DND-41 (cell line): Measurements from ENCODE around the gene RGS3.

Source experiments
- ATAC-seq: fragments of 200-7000 bp; cut with Tn5 transposase; 3 replicates; pipeline ENCODE4 v1.9.1; 2021; ENCODE audit warnings: low read depth; ENCODE audit not compliant: insufficient read depth
- DNase-seq: peaks from one replicate; pipeline ENCODE4 v3.0.0-alpha.2; 2020
- H2AFZ ChIP-seq: 2 replicates; pipeline ENCODE4 v1.6.0; 2012; ENCODE audit warnings: low read depth, low read length
- H3K27ac ChIP-seq: 2 replicates; pipeline ENCODE4 v1.5.1; 2012; ENCODE audit warnings: low read length, inconsistent platforms
- H3K27me3 ChIP-seq: fragments of 200-600 bp; sonication (generic); 2 replicates; pipeline ENCODE4 v1.6.0; 2012; ENCODE audit warnings: low read length, mild to moderate bottlenecking, inconsistent platforms; ENCODE audit not compliant: insufficient read depth, poor library complexity
- H3K36me3 ChIP-seq: 2 replicates; pipeline ENCODE4 v1.5.1; 2012; ENCODE audit warnings: low read length, inconsistent platforms; ENCODE audit not compliant: insufficient read depth
- H3K4me1 ChIP-seq: 2 replicates; pipeline ENCODE4 v1.5.1; 2012; ENCODE audit warnings: mild to moderate bottlenecking, low read length; ENCODE audit not compliant: insufficient read depth
- H3K4me2 ChIP-seq: 2 replicates; pipeline ENCODE4 v1.6.0; 2012; ENCODE audit warnings: mild to moderate bottlenecking, moderate library complexity, low read length, inconsistent platforms; ENCODE audit not compliant: insufficient read depth
- H3K4me3 ChIP-seq, 2 experiments: fragments of 200-600 bp in 1 of 2; shearing (Covaris generic) in 1 of 2; 2 replicates each; pipeline ENCODE4 v1.5.1; 2012 to 2016; ENCODE audit warnings: inconsistent platforms in 2 of 2, low read length in 2 of 2, mild to moderate bottlenecking in 2 of 2, low read depth in 1 of 2, moderate library complexity in 1 of 2
- H3K79me2 ChIP-seq: 2 replicates; pipeline ENCODE4 v1.6.0; 2012; ENCODE audit warnings: low read length, inconsistent platforms; ENCODE audit not compliant: insufficient read depth
- H3K9ac ChIP-seq: 2 replicates; pipeline ENCODE4 v1.6.0; 2012; ENCODE audit warnings: low read depth, mild to moderate bottlenecking, inconsistent platforms, low read length, moderate library complexity
- H3K9me3 ChIP-seq: 2 replicates; pipeline ENCODE4 v1.5.1; 2012; ENCODE audit warnings: low read length, moderate library complexity, mild to moderate bottlenecking, inconsistent platforms; ENCODE audit not compliant: insufficient read depth, severe bottlenecking
- H4K20me1 ChIP-seq: 2 replicates; pipeline ENCODE4 v1.6.0; 2012; ENCODE audit warnings: low read length; ENCODE audit not compliant: insufficient read depth
- CTCF ChIP-seq: IDR thresholded peaks from 2 replicates; pipeline ENCODE4 v1.5.1; 2012; ENCODE audit warnings: borderline replicate concordance, low read length, moderate library complexity, mild to moderate bottlenecking; ENCODE audit not compliant: poor library complexity, severe bottlenecking; ENCODE audit errors: extremely low read depth
- EZH2 ChIP-seq: IDR thresholded peaks from 3 replicates; pipeline ENCODE4 v1.6.1; 2012; ENCODE audit warnings: borderline replicate concordance, low read depth, mild to moderate bottlenecking, moderate library complexity, low read length, inconsistent platforms; ENCODE audit not compliant: severe bottlenecking

Gene RGS3

GRCh38 chr9:113514061-113514460 is 50.5 kb downstream of the RGS3 start:
- no peak overlapping the region for H2AFZ ChIP-seq
- no peak for DNase-seq
- H3K79me2 ChIP-seq: 0 out of 2 replicates have a peak, but pooled peaks cover 2% of the 10 kb centered on the region
- peaks cover 68% of the 10 kb centered on the region for H3K4me1 ChIP-seq
- H3K9ac ChIP-seq: no peak overlapping the region
- H3K4me2 ChIP-seq: no peak overlapping the region
- no peak for ATAC-seq
- H4K20me1 ChIP-seq: no peaks in the 10 kb centered on the region
- H3K4me3 ChIP-seq: no peak overlapping the region
- no peaks in the 10 kb centered on the region for H3K36me3 ChIP-seq
- H3K27me3 ChIP-seq: no peaks in the 10 kb centered on the region
- H3K27ac ChIP-seq: peak overlapping the region; percentile 56; the same call in 1 of the 2 replicates
- TF ChIP-seq EZH2: no peak
- TF ChIP-seq CTCF: no peak
- no peaks in the 10 kb centered on the region for H3K9me3 ChIP-seq

- H3K36me3 ChIP-seq: no peaks in the 10 kb centered on the region
- no peak overlapping the region for H2AFZ ChIP-seq
- peaks cover 74% of the 10 kb centered on the region for H3K4me1 ChIP-seq
- no peaks in the 10 kb centered on the region for H4K20me1 ChIP-seq
- H3K79me2 ChIP-seq: 0 out of 2 replicates have a peak, but pooled peaks cover 2% of the 10 kb centered on the region
- no peak for DNase-seq
- no peaks in the 10 kb centered on the region for H3K9me3 ChIP-seq
- no peaks in the 10 kb centered on the region for H3K27me3 ChIP-seq
- ATAC-seq: no peak
- peak overlapping the region; percentile 20; the same call in 1 of the 2 replicates for H3K27ac ChIP-seq
- H3K9ac ChIP-seq: no peak overlapping the region
- H3K4me3 ChIP-seq: no peak overlapping the region
- no peak for TF ChIP-seq EZH2
- H3K4me2 ChIP-seq: no peak overlapping the region
Observed at GRCh38 chr9:113514748-113515147, 51.2 kb downstream of the RGS3 start.

- no peaks in the 10 kb centered on the region for H3K36me3 ChIP-seq
- H3K4me1 ChIP-seq: peaks cover 85% of the 10 kb centered on the region
- no peaks in the 10 kb centered on the region for H4K20me1 ChIP-seq
- H3K27me3 ChIP-seq: no peaks in the 10 kb centered on the region
- no peak overlapping the region for H3K9ac ChIP-seq
- peak overlapping the region; percentile 28; the same call in 1 of the 2 replicates for H3K27ac ChIP-seq
- H3K79me2 ChIP-seq: 0 out of 2 replicates have a peak, but pooled peaks cover 2% of the 10 kb centered on the region
- H3K9me3 ChIP-seq: no peaks in the 10 kb centered on the region
- H2AFZ ChIP-seq: no peak overlapping the region
- no peak overlapping the region for H3K4me2 ChIP-seq
- ATAC-seq (no peak), DNase-seq (no peak)
- H3K4me3 ChIP-seq: no peak overlapping the region
- TF ChIP-seq CTCF (no peak), EZH2 (no peak)
Observed at GRCh38 chr9:113515862-113516261, 52.3 kb downstream of the RGS3 start.

- peak overlapping the region; percentile 94 for H3K27ac ChIP-seq
- peaks cover 76% of the 10 kb centered on the region for H3K4me1 ChIP-seq
- DNase-seq (peak; percentile 89), ATAC-seq (peak; percentile 93)
- peak overlapping the region; percentile 69 for H3K4me2 ChIP-seq
- peak overlapping the region; percentile 62 for H2AFZ ChIP-seq
- H3K27me3 ChIP-seq: no peaks in the 10 kb centered on the region
- no peaks in the 10 kb centered on the region for H4K20me1 ChIP-seq
- no peaks in the 10 kb centered on the region for H3K9me3 ChIP-seq
- no peak for TF ChIP-seq CTCF
- TF ChIP-seq EZH2: no peak
- H3K36me3 ChIP-seq: no peaks in the 10 kb centered on the region
- peak overlapping the region; percentile 67 for H3K9ac ChIP-seq
- 0 out of 2 replicates have a peak, but pooled peaks cover 2% of the 10 kb centered on the region for H3K79me2 ChIP-seq
- peak overlapping the region; percentile 12 to 56; a peak in 3 of 4 replicates for H3K4me3 ChIP-seq
Observed at GRCh38 chr9:113516840-113517577, 53.5 kb downstream of the RGS3 start.
